IMR-90 (cell line): ENCODE measurements around the gene ANKRD45. TPM values are rescaled to one million over a fixed set of nuclear protein-coding genes. Genes with fewer than 3 reads are reported as not detected.

ENCODE experiments used
- ATAC-seq: fragments of 200-7000 bp; cut with Tn5 transposase; 2 replicates; pipeline ENCODE4 v1.9.1; 2020; ENCODE audit warnings: low read depth, mild to moderate bottlenecking, moderate library complexity
- BruUV-seq: library from RNA; stranded (reverse); fragments of 400-500 nt; replicated peaks from 2 replicates; lab custom pipeline; 2021; lab: Mats Ljungman, UMichigan
- CTCF ChIA-PET: fragments of 300-600 bp; formaldehyde crosslinking; extraction: SDS; loops from one replicate; lab custom pipeline; 2021; ENCODE audit warnings: antibody characterized with exemption; lab: Yijun Ruan, JAX
- POLR2A ChIA-PET: fragments of 300-600 bp; sonication (Branson Sonifier 250); formaldehyde crosslinking; loops from one replicate; lab custom pipeline; 2022; ENCODE audit warnings: antibody characterized with exemption; ENCODE audit not compliant: unreplicated experiment; lab: Charles Lee
- DNase-seq: peaks from one replicate; pipeline ENCODE4 v3.0.0; 2013
- H2AFZ ChIP-seq: replicated peaks from 2 replicates; pipeline ENCODE3; 2013; ENCODE audit warnings: low read length, mild to moderate bottlenecking; ENCODE audit not compliant: poor library complexity
- H2AK5ac ChIP-seq: 2 replicates; pipeline ENCODE4 v1.6.1; 2013; ENCODE audit warnings: low read depth, low read length, inconsistent platforms
- H2AK9ac ChIP-seq: replicated peaks from 2 replicates; pipeline ENCODE3; 2013; ENCODE audit warnings: mild to moderate bottlenecking, low read depth, low read length, moderate library complexity; ENCODE audit not compliant: poor library complexity
- H2BK120ac ChIP-seq: 2 replicates; pipeline ENCODE4 v1.6.1; 2013; ENCODE audit warnings: low read depth, low read length, inconsistent platforms
- H2BK15ac ChIP-seq: 3 replicates; pipeline ENCODE4 v1.6.1; 2013; ENCODE audit warnings: low read depth, low read length, inconsistent platforms
- H2BK20ac ChIP-seq: 2 replicates; pipeline ENCODE4 v1.6.1; 2013; ENCODE audit warnings: low read depth, mild to moderate bottlenecking, inconsistent platforms, low read length, moderate library complexity
- H2BK5ac ChIP-seq: 2 replicates; pipeline ENCODE4 v1.6.1; 2013; ENCODE audit warnings: mild to moderate bottlenecking, low read depth, low read length, inconsistent platforms; ENCODE audit not compliant: poor library complexity, severe bottlenecking
- H3K14ac ChIP-seq: replicated peaks from 2 replicates; pipeline ENCODE4 v1.6.1; 2013; ENCODE audit warnings: low read depth, low read length, inconsistent platforms
- H3K18ac ChIP-seq: 2 replicates; pipeline ENCODE4 v1.6.1; 2013; ENCODE audit warnings: low read depth, low read length, control low read depth
- H3K23ac ChIP-seq: 2 replicates; pipeline ENCODE4 v1.6.1; 2013; ENCODE audit warnings: low read depth, low read length, inconsistent platforms
- H3K27ac ChIP-seq: 2 replicates; pipeline ENCODE4 v1.5.1; 2013; ENCODE audit warnings: mild to moderate bottlenecking, control low read depth, low read length; ENCODE audit not compliant: insufficient read depth
- H3K27me3 ChIP-seq: 2 replicates; pipeline ENCODE4 v1.6.1; 2013; ENCODE audit warnings: low read length; ENCODE audit not compliant: control insufficient read depth, insufficient read depth
- H3K36me3 ChIP-seq: 2 replicates; pipeline ENCODE4 v1.6.1; 2013; ENCODE audit warnings: low read length, mixed read lengths; ENCODE audit not compliant: control insufficient read depth, insufficient read depth
- H3K4ac ChIP-seq: 2 replicates; pipeline ENCODE4 v1.6.1; 2013; ENCODE audit warnings: low read depth, low read length, inconsistent platforms
- H3K4me1 ChIP-seq: 2 replicates; pipeline ENCODE4 v1.6.1; 2013; ENCODE audit warnings: low read length, mixed read lengths; ENCODE audit not compliant: control insufficient read depth, insufficient read depth
- H3K4me2 ChIP-seq: 2 replicates; pipeline ENCODE4 v1.6.1; 2013; ENCODE audit warnings: low read depth, mild to moderate bottlenecking, control low read depth, low read length, moderate library complexity
- H3K4me3 ChIP-seq: 2 replicates; pipeline ENCODE4 v1.5.1; 2013; ENCODE audit warnings: low read depth, mild to moderate bottlenecking, control low read depth, low read length, moderate library complexity; ENCODE audit not compliant: insufficient read depth
- H3K56ac ChIP-seq: 2 replicates; pipeline ENCODE4 v1.6.1; 2013; ENCODE audit warnings: low read length, inconsistent platforms; ENCODE audit not compliant: insufficient read depth; ENCODE audit errors: extremely low read depth
- H3K79me1 ChIP-seq, 2 experiments: 2 replicates each; pipeline ENCODE4 v1.6.1; 2013; ENCODE audit warnings: low read length in 2 of 2, inconsistent platforms in 1 of 2, low read depth in 1 of 2
- H3K9ac ChIP-seq: 2 replicates; pipeline ENCODE4 v1.6.1; 2013; ENCODE audit warnings: low read depth, low read length, control low read depth
- H3K9me1 ChIP-seq: 2 replicates; pipeline ENCODE4 v1.6.1; 2013; ENCODE audit warnings: low read length, inconsistent platforms; ENCODE audit not compliant: insufficient read depth
- H3K9me3 ChIP-seq: 2 replicates; pipeline ENCODE4 v1.6.1; 2013; ENCODE audit warnings: low read length; ENCODE audit not compliant: control insufficient read depth, insufficient read depth
- H4K20me1 ChIP-seq: 2 replicates; pipeline ENCODE4 v1.6.1; 2013; ENCODE audit warnings: low read length, inconsistent platforms; ENCODE audit not compliant: insufficient read depth
- H4K5ac ChIP-seq: 2 replicates; pipeline ENCODE4 v1.6.1; 2013; ENCODE audit warnings: mild to moderate bottlenecking, low read depth, low read length, control low read depth
- H4K8ac ChIP-seq, 2 experiments: 2 replicates each; pipeline ENCODE4 v1.6.1; 2013; ENCODE audit warnings: low read depth in 2 of 2, low read length in 2 of 2, control low read depth in 1 of 2, inconsistent platforms in 1 of 2
- H4K91ac ChIP-seq: 2 replicates; pipeline ENCODE4 v1.6.1; 2013; ENCODE audit warnings: low read depth, low read length, inconsistent platforms; ENCODE audit not compliant: insufficient read depth
- CHD1 ChIP-seq: IDR thresholded peaks from 2 replicates; pipeline ENCODE4 v1.6.1; 2012; ENCODE audit warnings: low read depth, low read length, improper control_type of control experiment
- ELK1 ChIP-seq: fragments of 150-350 bp; IDR thresholded peaks from 2 replicates; pipeline ENCODE4 v1.6.1; 2016; ENCODE audit warnings: low read depth, mild to moderate bottlenecking, low read length, moderate library complexity, borderline replicate concordance
- FOS ChIP-seq: fragments of 150-350 bp; IDR thresholded peaks from 2 replicates; pipeline ENCODE4 v1.6.1; 2016; ENCODE audit warnings: low read depth, low read length
- MAFK ChIP-seq: IDR thresholded peaks from 2 replicates; pipeline ENCODE4 v1.6.1; 2012; ENCODE audit warnings: low read depth, low read length, improper control_type of control experiment
- MAZ ChIP-seq: IDR thresholded peaks from 2 replicates; pipeline ENCODE4 v1.6.1; 2012; ENCODE audit warnings: low read depth, mild to moderate bottlenecking, low read length, improper control_type of control experiment, moderate library complexity, borderline replicate concordance
- MXI1 ChIP-seq: IDR thresholded peaks from 2 replicates; pipeline ENCODE4 v1.6.1; 2012; ENCODE audit warnings: low read depth, mild to moderate bottlenecking, low read length, moderate library complexity, borderline replicate concordance
- POLR2A ChIP-seq: IDR thresholded peaks from 2 replicates; pipeline ENCODE4 v1.6.1; 2012; ENCODE audit warnings: mild to moderate bottlenecking, low read depth, low read length
- RAD21 ChIP-seq: IDR thresholded peaks from 2 replicates; pipeline ENCODE4 v1.6.1; 2012; ENCODE audit warnings: low read length, improper control_type of control experiment
- RCOR1 ChIP-seq: IDR thresholded peaks from 2 replicates; pipeline ENCODE4 v1.6.1; 2012; ENCODE audit warnings: mild to moderate bottlenecking, low read length, improper control_type of control experiment; ENCODE audit not compliant: insufficient replicate concordance
- RFX5 ChIP-seq: IDR thresholded peaks from 2 replicates; pipeline ENCODE4 v1.8.0; 2012; ENCODE audit warnings: low read depth, mild to moderate bottlenecking, low read length, moderate library complexity
- SMC3 ChIP-seq: fragments of 150-350 bp; IDR thresholded peaks from 2 replicates; pipeline ENCODE4 v1.6.1; 2016; ENCODE audit warnings: low read depth, mild to moderate bottlenecking, antibody characterized with exemption, low read length, moderate library complexity
- WGBS, 2 experiments: methylation state at CpG; one replicate each; pipeline versions ENCODE4 v1.1.5 to v1.1.7; 2013; ENCODE audit warnings: missing lambda C conversion rate in 2 of 2; ENCODE audit not compliant: insufficient read length in 1 of 2; ENCODE audit errors: extremely low coverage in 2 of 2; 5-methylcytosine and 5-hydroxymethylcytosine counted together
- dilution Hi-C: fragments of 300-500 bp; cut with HindIII; formaldehyde crosslinking; loops from one replicate; pipeline ENCODE4 v1.14.3; 2018; ENCODE audit warnings: low sequenced_read_pairs; ENCODE audit not compliant: unreplicated experiment
- in situ Hi-C: fragments of 300-500 bp; cut with MboI; formaldehyde crosslinking; loops from 3 replicates; pipeline ENCODE4 v1.14.3; 2019; ENCODE audit warnings: low sequenced_read_pairs, inconsistent platforms, mixed read lengths
- intact Hi-C: fragments of 100-400 bp; cut with micrococcal nuclease; formaldehyde crosslinking; loops from 2 replicates; pipeline ENCODE4 v1.10.0; 2022
- polyA plus RNA-seq, 3 experiments: library from polyadenylated mRNA; depleted of rRNA; stranded (reverse); fragments of >200 nt; gene quantifications; 2 replicates each; pipeline ENCODE4 v1.2.3, GENCODE V29; 2012; ENCODE audit warnings: low replicate concordance in 1 of 3
- total RNA-seq: library from RNA; depleted of rRNA; stranded (reverse); fragments of >200 nt; gene quantifications from 2 replicates; pipeline ENCODE4 v1.2.3, GENCODE V29; 2012

The ANKRD45 gene
- total and polyA plus RNA-seq, 2 of the 4 experiments (the other 2 are of a cell fraction) = under 0.01 TPM; not detected in 1

GRCh38 chr1:173660306-173660705 lies 9.3 kb downstream of the ANKRD45 start:
- H4K8ac ChIP-seq = no peak overlapping the region
- in situ Hi-C loops (no loop called here), dilution Hi-C loops (no loop called here), intact Hi-C loops (no loop called here)
- H3K4me1 ChIP-seq = no peaks in the 10 kb centered on the region
- no peak overlapping the region for H2BK20ac ChIP-seq
- ChIA-PET POLR2A (no interaction called here), CTCF (no interaction called here)
- no peak overlapping the region for H2BK5ac ChIP-seq
- no peak overlapping the region for H3K27ac ChIP-seq
- no TSS peak for BruUV-seq
- no peak overlapping the region for H3K4me3 ChIP-seq
- H3K23ac ChIP-seq = no peak overlapping the region
- H3K36me3 ChIP-seq = no peaks in the 10 kb centered on the region
- no peak overlapping the region for H2BK120ac ChIP-seq
- no peak overlapping the region for H3K18ac ChIP-seq
- no peak overlapping the region for H2AK5ac ChIP-seq
- H3K27me3 ChIP-seq = peaks cover 2% of the 10 kb centered on the region
- no peaks in the 10 kb centered on the region for H3K79me1 ChIP-seq
- H3K4me2 ChIP-seq = no peak overlapping the region
- H2BK15ac ChIP-seq = no peak overlapping the region
- H3K56ac ChIP-seq = no peak overlapping the region
- TF ChIP-seq MAFK (no peak), MAZ (no peak), POLR2A (no peak), RCOR1 (no peak), FOS (no peak), CHD1 (no peak), ELK1 (no peak), RFX5 (no peak), SMC3 (no peak), MXI1 (no peak), RAD21 (no peak)
- no peaks in the 10 kb centered on the region for H3K9me1 ChIP-seq
- H2AK9ac ChIP-seq = no peak overlapping the region
- H2AFZ ChIP-seq = no peak overlapping the region
- no peak overlapping the region for H3K9ac ChIP-seq
- H4K91ac ChIP-seq = no peak overlapping the region
- ATAC-seq = no peak
- H3K4ac ChIP-seq = no peak overlapping the region
- no peak overlapping the region for H3K14ac ChIP-seq
- WGBS, 2 experiments = no CpG with 5 or more reads among the region's 2 CpGs
- DNase-seq = no peak
- H3K9me3 ChIP-seq = 0 out of 2 replicates have a peak, but pooled peaks cover 3% of the 10 kb centered on the region
- H4K20me1 ChIP-seq = no peaks in the 10 kb centered on the region
- no peak overlapping the region for H4K5ac ChIP-seq
